ENCODE data around the gene ELF5. TPM values are rescaled to one million over a fixed set of nuclear protein-coding genes. Genes with fewer than 3 reads are reported as not detected.

Gene ELF5
- total RNA-seq, 1 donor from 2014 or later = not detected

GRCh38 chr11:34516247-34517040, 2.9 kb upstream of the ELF5 start:
- no peaks in the 10 kb centered on the region for H3K9me3 Mint-ChIP-seq
- ChIA-PET POLR2A (no interaction called here), CTCF (no interaction called here)
- no peak for ATAC-seq (ENCODE audit: low read depth)
- H3K27ac Mint-ChIP-seq = no peak overlapping the region
- no peak for TF ChIP-seq CTCF (IDR thresholded peaks at IDR 0.05)
- H3K4me3 Mint-ChIP-seq = no peak overlapping the region
- no peaks in the 10 kb centered on the region for H3K4me1 Mint-ChIP-seq
- intact Hi-C loops (cut with micrococcal nuclease) = no loop called here
- H3K27me3 Mint-ChIP-seq = peaks cover 2% of the 10 kb centered on the region
- no peak for DNase-seq
- H3K36me3 Mint-ChIP-seq (ENCODE audit: low read depth) = no peaks in the 10 kb centered on the region

GRCh38 chr11:34514597-34514996, 1.0 kb upstream of the ELF5 start:
- Mint-ChIP-seq H3K27me3 (no peaks in the 10 kb centered on the region), H3K27ac (no peak overlapping the region), H3K4me3 (no peak overlapping the region), H3K4me1 (no peaks in the 10 kb centered on the region), H3K36me3 (ENCODE audit: low read depth) (no peaks in the 10 kb centered on the region), H3K9me3 (no peaks in the 10 kb centered on the region)
- DNase-seq (no peak), ATAC-seq (ENCODE audit: low read depth) (no peak)
- ChIA-PET POLR2A (interaction anchor here (1.0 kb wide), 1 partner anchor 71 kb away, joined by 3 read pairs; no protein-coding TSS in a partner anchor), CTCF (interaction anchor here (2.7 to 4.7 kb wide), 4 partner anchors 11 to 877 kb away, joined by 12 to 43 read pairs (median 24); no protein-coding TSS in a partner anchor)
- intact Hi-C loops (cut with micrococcal nuclease) = no loop called here
- no peak for TF ChIP-seq CTCF (IDR thresholded peaks at IDR 0.05)

- Mint-ChIP-seq H3K27ac (no peak overlapping the region), H3K27me3 (no peaks in the 10 kb centered on the region), H3K9me3 (no peaks in the 10 kb centered on the region), H3K36me3 (ENCODE audit: low read depth) (no peaks in the 10 kb centered on the region), H3K4me1 (no peaks in the 10 kb centered on the region), H3K4me3 (no peak overlapping the region)
- peak; percentile 35 for TF ChIP-seq CTCF (IDR thresholded peaks at IDR 0.05)
- ATAC-seq (ENCODE audit: low read depth) (peak; percentile 99), DNase-seq (peak; percentile 44)
- ChIA-PET CTCF (interaction anchor here (0.7 to 4.7 kb wide), 19 partner anchors 9 to 899 kb away, joined by 3 to 43 read pairs (median 4); no protein-coding TSS in a partner anchor), POLR2A (interaction anchor here (1.0 kb wide), 1 partner anchor 73 kb away, joined by 4 read pairs; no protein-coding TSS in a partner anchor)
- intact Hi-C loops (cut with micrococcal nuclease) = loop anchor here (1.0 to 2.0 kb wide), 5 partner anchors 73 to 972 kb away; no protein-coding TSS in a partner anchor
Measured at GRCh38 chr11:34512840-34513681, 533 bp downstream of the ELF5 start.

DNA sequence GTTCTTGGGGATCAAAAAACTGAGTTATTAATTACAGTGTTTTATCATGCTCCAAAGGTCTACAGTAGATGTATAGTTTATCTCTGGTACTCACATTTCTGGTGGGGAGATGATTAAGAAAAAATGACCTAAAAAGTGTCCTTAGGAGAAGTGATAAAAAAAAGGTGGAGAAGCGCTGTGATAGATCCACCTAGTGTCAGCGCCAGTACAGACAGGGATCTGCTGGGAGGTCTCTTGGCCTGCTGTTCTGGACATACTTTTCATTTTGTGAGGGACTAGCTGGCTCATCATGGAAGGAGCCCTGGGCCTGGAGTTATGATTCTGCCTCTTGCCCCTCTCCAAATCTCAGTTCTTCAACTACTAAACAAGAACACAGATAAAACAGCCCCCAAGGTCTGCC, 2.9 kb downstream of the ELF5 start:
- no peak overlapping the region for H3K27ac Mint-ChIP-seq
- intact Hi-C loops (cut with micrococcal nuclease) = no loop called here
- no peak overlapping the region for H3K4me3 Mint-ChIP-seq
- no peak for TF ChIP-seq CTCF (IDR thresholded peaks at IDR 0.05)
- DNase-seq (no peak), ATAC-seq (ENCODE audit: low read depth) (no peak)
- H3K9me3 Mint-ChIP-seq = no peaks in the 10 kb centered on the region
- ChIA-PET CTCF (interaction anchor here (1.2 to 4.7 kb wide), 2 partner anchors 18 to 380 kb away, joined by 5 to 43 read pairs; no protein-coding TSS in a partner anchor), POLR2A (no interaction called here)
- H3K27me3 Mint-ChIP-seq = no peaks in the 10 kb centered on the region
- H3K36me3 Mint-ChIP-seq (ENCODE audit: low read depth) = no peaks in the 10 kb centered on the region
- H3K4me1 Mint-ChIP-seq = no peaks in the 10 kb centered on the region

- Mint-ChIP-seq H3K4me3 (no peak overlapping the region), H3K4me1 (no peaks in the 10 kb centered on the region), H3K36me3 (ENCODE audit: low read depth) (no peaks in the 10 kb centered on the region), H3K27ac (no peak overlapping the region), H3K9me3 (no peaks in the 10 kb centered on the region), H3K27me3 (no peaks in the 10 kb centered on the region)
- TF ChIP-seq CTCF (IDR thresholded peaks at IDR 0.05) = no peak
- intact Hi-C loops (cut with micrococcal nuclease) = no loop called here
- DNase-seq (no peak), ATAC-seq (ENCODE audit: low read depth) (no peak)
- POLR2A ChIA-PET = no interaction called here
- CTCF ChIA-PET = interaction anchor here (4.7 kb wide), 1 partner anchor 381 kb away, joined by 43 read pairs; no protein-coding TSS in a partner anchor
Measured at GRCh38 chr11:34510218-34510617, 3.4 kb downstream of the ELF5 start.

Data from activated B cell treated with CpG ODN at 0.5 μM for 24 hours (primary cell).